Regular cardiac myocyte (primary cell): ENCODE measurements around the gene ATP1B1. TPM values are rescaled to one million over a fixed set of nuclear protein-coding genes. Genes with fewer than 3 reads are reported as not detected.

Experiments used
- total RNA-seq: library from RNA; depleted of rRNA; stranded (reverse); fragments of >200 nt; gene quantifications from 2 replicates; pipeline ENCODE4 v1.2.3, GENCODE V29; 2014

ATP1B1 gene
- total RNA-seq, result 7.6 and 28.6 TPM in 2 replicates

DNA sequence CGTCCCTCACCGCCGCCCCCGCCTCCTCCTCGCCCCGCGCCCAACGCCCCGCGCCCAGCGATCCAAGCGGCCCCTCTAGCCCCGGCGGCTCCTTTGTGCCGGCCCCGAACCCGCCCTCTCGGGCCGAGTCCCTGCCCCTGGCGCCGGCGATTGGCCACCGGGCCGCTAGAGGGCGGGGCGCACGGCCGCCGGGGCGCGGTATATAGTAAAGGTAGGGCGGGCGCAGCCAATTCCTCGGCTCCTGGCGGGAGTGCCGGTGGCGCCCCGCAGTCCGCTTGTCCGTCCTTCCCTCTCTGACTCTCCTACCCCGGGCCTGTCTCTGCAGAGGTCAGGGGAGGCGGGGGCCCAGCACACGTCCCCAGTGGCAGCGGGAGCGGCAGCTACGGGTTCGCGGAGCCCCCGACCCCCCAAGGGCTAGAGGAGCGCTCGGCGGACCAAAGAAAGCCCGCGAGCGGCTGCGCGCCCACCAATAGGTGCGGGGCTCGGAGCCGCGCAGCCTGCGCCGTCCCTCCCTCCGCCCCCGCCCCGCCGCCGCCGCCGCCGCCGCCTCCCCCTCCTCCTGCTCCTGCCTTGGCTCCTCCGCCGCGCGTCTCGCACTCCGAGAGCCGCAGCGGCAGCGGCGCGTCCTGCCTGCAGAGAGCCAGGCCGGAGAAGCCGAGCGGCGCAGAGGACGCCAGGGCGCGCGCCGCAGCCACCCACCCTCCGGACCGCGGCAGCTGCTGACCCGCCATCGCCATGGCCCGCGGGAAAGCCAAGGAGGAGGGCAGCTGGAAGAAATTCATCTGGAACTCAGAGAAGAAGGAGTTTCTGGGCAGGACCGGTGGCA lies at the start of gene ATP1B1:
Gene ATP1B1, plus strand, starts transcription at position 596 of the 826 bp plus-strand sequence. Its CDS starts 140 bp downstream, at position 736.

